Tibial artery (tissue), 4 donors: ENCODE data around the gene HYAL1.

ENCODE experiments used
- DNase-seq, 2 donors: peaks; one replicate each; pipeline ENCODE4 v3.0.0-alpha.2; 2019
- H3K27ac ChIP-seq, 2 donors: fragments of 200-600 bp; sonication (generic) in 1 of 2; 1 replicate in 1 of 2; 2 replicates in 1 of 2; pipeline ENCODE4 v1.5.1; 2018 to 2019; ENCODE audit warnings: mild to moderate bottlenecking in 1 of 2
- H3K27me3 ChIP-seq, 2 donors: fragments of 200-600 bp; sonication (generic) in 1 of 2; one replicate each; pipeline versions ENCODE4 v1.5.1 to v1.6.0; 2016 to 2019
- H3K36me3 ChIP-seq, 3 donors: fragments of 200-600 bp; sonication (generic) in 2 of 3; one replicate each; pipeline ENCODE4 v1.5.1; 2016 to 2019; ENCODE audit warnings: mild to moderate bottlenecking in 2 of 3
- H3K4me1 ChIP-seq, 4 donors: fragments of 200-600 bp; sonication (generic) in 2 of 4; 1 replicate in 3 of 4; 2 replicates in 1 of 4; pipeline ENCODE4 v1.5.1; 2016 to 2019
- H3K4me3 ChIP-seq, 2 donors: fragments of 200-600 bp; sonication (generic) in 1 of 2; 1 replicate in 1 of 2; 2 replicates in 1 of 2; pipeline ENCODE4 v1.5.1; 2018 to 2019; ENCODE audit warnings: mild to moderate bottlenecking in 2 of 2
- H3K9me3 ChIP-seq, 3 donors: fragments of 200-600 bp; sonication (generic) in 1 of 3; one replicate each; pipeline ENCODE4 v1.5.1; 2016 to 2019
- CTCF ChIP-seq, 2 experiments: fragments of 200-600 bp in 1 of 2; fragments of 450-650 bp in 1 of 2; IDR thresholded peaks; one replicate each; pipeline ENCODE4 v1.5.1; 2017 to 2019; ENCODE audit warnings: antibody characterized with exemption in 2 of 2, mild to moderate bottlenecking in 1 of 2, moderate library complexity in 1 of 2
- intact Hi-C: fragments of 100-400 bp; cut with DNase I; formaldehyde crosslinking; loops from one replicate; pipeline ENCODE4 v1.15.0; 2023; ENCODE audit warnings: low total_unique reads

The HYAL1 gene

GRCh38 chr3:50322115-50322385, 18.7 kb upstream of the HYAL1 start:
- H3K4me1 ChIP-seq: peaks cover 0 to 68% (median 36%) of the 10 kb centered on the region in 4 donors
- H3K27me3 ChIP-seq: no peaks in the 10 kb centered on the region
- peak overlapping the region; percentile 93 for H3K27ac ChIP-seq
- H3K36me3 ChIP-seq: peaks cover 7 to 36% (median 29%) of the 10 kb centered on the region in 3 donors
- intact Hi-C loops: no loop called here
- no peak for TF ChIP-seq CTCF (IDR thresholded peaks at IDR 0.05)
- H3K4me3 ChIP-seq: peak overlapping the region; percentile 70 to 89
- H3K9me3 ChIP-seq: no peaks in the 10 kb centered on the region
- DNase-seq: no peak

GRCh38 chr3:50321336-50322114, 18.2 kb upstream of the HYAL1 start:
- intact Hi-C loops: loop anchor here (2.0 kb wide), 1 partner anchor 21 kb away; no protein-coding TSS in a partner anchor
- Histone ChIP-seq H3K4me1 (peaks cover 0 to 67% (median 31%) of the 10 kb centered on the region in 4 donors), H3K27me3 (no peaks in the 10 kb centered on the region), H3K9me3 (no peaks in the 10 kb centered on the region), H3K36me3 (peaks cover 7 to 33% (median 33%) of the 10 kb centered on the region in 3 donors), H3K27ac (peak overlapping the region; percentile 93), H3K4me3 (peak overlapping the region; percentile 70 to 89)
- peak; percentile 38 to 44 for TF ChIP-seq CTCF (IDR thresholded peaks at IDR 0.05)
- DNase-seq: peak; percentile 90 to 94

- TF ChIP-seq CTCF (IDR thresholded peaks at IDR 0.05): peak in 1 of 2 experiments; percentile 5
- Histone ChIP-seq H3K4me1 (peaks cover 0 to 63% (median 30%) of the 10 kb centered on the region in 4 donors), H3K4me3 (peak overlapping the region; percentile 70 to 89), H3K36me3 (peaks cover 6 to 29% (median 26%) of the 10 kb centered on the region in 3 donors), H3K27me3 (no peaks in the 10 kb centered on the region), H3K9me3 (no peaks in the 10 kb centered on the region), H3K27ac (peak overlapping the region; percentile 93)
- intact Hi-C loops: loop anchor here (2.0 kb wide), 1 partner anchor 20 kb away; no protein-coding TSS in a partner anchor
- peak; percentile 71 to 87 for DNase-seq
These were observed 17.5 kb upstream of the HYAL1 start for GRCh38 chr3:50320853-50321335.

- no peak for TF ChIP-seq CTCF (IDR thresholded peaks at IDR 0.05)
- H3K36me3 ChIP-seq: peaks cover 0 to 25% (median 20%) of the 10 kb centered on the region in 3 donors
- DNase-seq: no peak
- intact Hi-C loops: loop anchor here (2.0 kb wide), 1 partner anchor 19 kb away; no protein-coding TSS in a partner anchor
- H3K9me3 ChIP-seq: no peaks in the 10 kb centered on the region
- no peaks in the 10 kb centered on the region for H3K27me3 ChIP-seq
- peak overlapping the region; percentile 70 to 89 for H3K4me3 ChIP-seq
- peak overlapping the region; percentile 93 for H3K27ac ChIP-seq
- H3K4me1 ChIP-seq: peaks cover 0 to 62% (median 30%) of the 10 kb centered on the region in 4 donors
These were observed 16.7 kb upstream of the HYAL1 start for GRCh38 chr3:50319894-50320625.

- Histone ChIP-seq H3K9me3 (no peaks in the 10 kb centered on the region), H3K4me3 (peak overlapping the region; percentile 70 to 89), H3K36me3 (peaks cover 0 to 24% (median 18%) of the 10 kb centered on the region in 3 donors), H3K27ac (no peak overlapping the region), H3K4me1 (peaks cover 0 to 58% (median 30%) of the 10 kb centered on the region in 4 donors), H3K27me3 (no peaks in the 10 kb centered on the region)
- DNase-seq: no peak
- TF ChIP-seq CTCF (IDR thresholded peaks at IDR 0.05): no peak
- intact Hi-C loops: no loop called here
These were observed 16.0 kb upstream of the HYAL1 start for GRCh38 chr3:50319181-50319893.
